NCI-H2081 (cell line): Measurements from ENCODE around the gene TIGAR.

Experiments
- DNase-seq, 2 experiments: peaks; one replicate each; lab custom pipeline; 2025; lab: John Stamatoyannopoulos, UW

TIGAR gene

GRCh38 chr12:4282892-4283511, 38.0 kb upstream of the TIGAR start:
- DNase-seq, result no peak

DNA sequence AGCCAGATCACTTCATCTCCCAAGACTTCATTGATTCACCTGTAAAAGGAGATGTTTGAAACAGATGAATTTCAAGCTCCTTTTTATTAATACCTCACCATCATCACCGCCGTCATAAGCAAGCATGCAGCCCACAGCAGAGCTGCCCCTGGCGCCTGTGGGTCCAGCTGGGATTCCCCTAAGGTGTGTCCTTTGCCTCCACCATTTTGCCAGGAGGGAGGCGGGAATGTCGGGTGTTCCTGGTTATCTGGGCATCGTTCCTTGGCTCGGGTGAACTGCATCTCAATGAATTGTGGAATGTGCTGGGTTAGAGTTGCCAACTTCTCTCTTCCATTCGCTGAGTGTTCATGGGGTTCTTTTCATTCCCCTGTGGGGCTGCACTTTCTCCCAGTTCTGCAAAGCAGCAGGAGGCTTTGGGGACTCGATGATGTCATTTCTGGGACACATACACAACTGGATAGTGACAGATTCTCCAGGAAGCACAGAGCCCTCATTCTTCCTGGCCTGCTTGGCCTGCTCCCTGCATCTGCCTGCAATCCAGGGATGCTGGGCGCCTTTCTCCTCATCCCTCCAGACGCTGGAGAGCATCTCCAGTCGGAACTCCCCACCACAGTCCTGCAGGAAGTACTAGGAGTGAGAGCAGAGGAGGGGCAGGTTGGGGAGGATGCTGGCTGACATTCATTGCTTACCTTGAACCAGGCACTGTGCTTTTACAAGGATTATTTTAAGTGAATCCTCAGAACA, 37.3 kb upstream of the TIGAR start:
- DNase-seq, result no peak

GRCh38 chr12:4284306-4284705, 36.7 kb upstream of the TIGAR start:
- DNase-seq, result no peak

DNA sequence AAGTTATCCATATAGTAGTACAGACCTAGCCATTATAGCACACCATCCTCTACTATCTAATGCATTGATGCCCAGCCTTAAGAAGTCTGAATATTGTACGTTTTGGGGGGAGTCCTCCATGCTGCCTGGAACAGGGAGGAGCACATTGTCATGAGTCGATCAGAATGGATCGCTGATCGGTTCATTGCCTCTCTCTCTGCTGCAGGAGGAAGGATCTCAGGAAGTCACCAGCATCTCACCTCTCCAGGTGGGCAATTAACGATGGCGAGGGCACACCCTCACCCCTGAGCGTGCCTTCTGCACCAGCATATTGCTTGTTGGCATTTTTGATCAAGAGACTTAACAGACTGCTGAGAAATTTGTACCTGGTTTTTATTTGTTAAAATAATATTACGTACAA, 35.9 kb upstream of the TIGAR start:
- DNase-seq, result no peak

- no peak for DNase-seq
These were observed 34.8 kb upstream of the TIGAR start for GRCh38 chr12:4286228-4286627.

DNA sequence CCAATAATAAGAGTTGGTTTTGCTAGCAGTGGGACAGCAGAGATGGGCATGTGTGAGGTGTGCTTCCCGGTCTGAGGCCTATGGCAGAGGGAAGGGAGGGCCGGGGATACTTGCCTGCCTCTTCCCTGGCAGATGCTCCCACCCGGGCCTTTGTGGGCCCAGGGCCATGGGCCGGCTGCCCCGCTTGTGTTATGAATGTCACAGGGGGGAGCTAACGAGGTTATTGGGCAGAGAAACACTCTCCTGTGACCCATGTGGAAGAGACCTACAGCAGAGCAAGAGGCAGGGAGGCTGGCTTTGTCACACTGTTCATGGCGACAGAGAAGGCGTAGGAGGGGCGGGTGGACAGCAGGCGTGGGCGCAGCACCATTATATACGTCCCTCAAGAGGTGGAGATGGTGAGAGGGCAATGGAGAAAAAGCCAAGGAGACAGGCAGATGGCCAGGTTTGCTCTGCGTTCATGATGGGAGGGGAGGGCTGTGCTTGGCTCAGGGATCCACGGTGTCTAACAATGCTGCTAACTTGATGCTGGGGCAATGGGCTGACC, 34.2 kb upstream of the TIGAR start:
- DNase-seq, result no peak

- DNase-seq, result no peak
These were observed 33.4 kb upstream of the TIGAR start for GRCh38 chr12:4287325-4288211.

DNA sequence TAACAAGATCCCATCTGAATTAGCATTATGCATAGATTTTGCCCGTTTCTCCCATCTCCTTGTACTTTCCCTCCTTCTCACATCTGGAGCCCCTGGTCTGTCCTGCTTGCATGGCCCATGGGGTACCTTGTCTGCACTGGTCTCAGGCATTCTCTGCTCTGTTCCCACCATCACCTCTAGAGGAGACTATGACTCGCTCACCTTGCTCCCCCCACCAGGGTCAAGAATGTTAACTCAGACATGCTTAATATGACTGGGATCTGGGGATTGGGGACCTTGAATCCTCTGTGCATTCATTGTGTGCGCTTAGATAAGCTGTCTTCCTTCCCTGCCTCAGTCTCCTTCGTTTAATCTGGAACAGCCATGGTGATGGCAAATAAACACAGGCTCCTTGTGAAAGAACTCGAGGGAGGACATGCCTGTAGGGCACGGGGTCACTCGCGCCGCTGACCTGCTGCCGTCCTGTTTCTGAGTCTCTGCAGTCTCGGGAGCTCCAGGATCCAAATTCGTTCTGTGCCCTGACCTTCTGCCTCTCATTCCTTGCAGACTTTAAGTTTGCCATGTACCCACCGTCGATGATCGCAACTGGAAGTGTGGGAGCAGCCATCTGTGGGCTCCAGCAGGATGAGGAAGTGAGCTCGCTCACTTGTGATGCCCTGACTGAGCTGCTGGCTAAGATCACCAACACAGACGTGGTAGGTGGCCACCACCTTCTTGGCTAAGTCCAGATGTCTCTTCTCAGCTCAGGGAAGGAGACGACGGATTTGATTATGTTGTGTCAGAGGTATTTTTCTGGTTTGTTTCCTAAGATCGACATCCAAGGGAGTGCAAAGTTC, 32.5 kb upstream of the TIGAR start:
- DNase-seq, result no peak

DNA sequence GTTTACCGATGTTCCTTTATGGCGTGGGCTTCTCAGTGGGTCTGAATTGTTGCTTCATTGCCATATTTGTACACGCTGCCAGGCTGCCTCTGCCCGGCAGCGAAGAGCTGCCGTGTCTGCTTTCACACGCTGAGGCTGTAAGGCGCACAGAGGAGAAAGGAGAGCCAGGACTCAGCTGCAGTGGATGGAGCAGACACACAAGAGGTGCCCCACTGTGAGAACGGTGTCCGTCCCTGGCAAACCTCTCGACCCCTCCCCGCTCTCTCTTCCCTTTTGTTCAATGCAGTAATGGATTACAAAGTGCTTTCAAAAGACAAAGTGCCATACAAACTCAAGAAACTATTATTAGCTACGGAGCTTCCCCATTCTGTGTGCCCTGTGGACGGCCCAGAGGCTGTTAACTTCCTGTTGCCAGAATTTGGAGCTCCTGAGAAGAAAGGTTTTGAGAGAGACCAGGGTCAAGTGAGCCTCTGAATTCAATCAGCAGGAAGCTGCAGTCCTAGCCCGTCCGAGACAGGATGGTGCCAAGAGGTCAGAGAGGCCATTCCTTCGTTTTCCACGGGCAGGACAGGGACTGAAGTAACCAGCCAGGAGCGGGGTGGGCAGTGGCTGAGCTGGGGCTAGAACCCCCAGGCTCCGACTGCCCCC, 31.7 kb upstream of the TIGAR start:
- no peak for DNase-seq

DNA sequence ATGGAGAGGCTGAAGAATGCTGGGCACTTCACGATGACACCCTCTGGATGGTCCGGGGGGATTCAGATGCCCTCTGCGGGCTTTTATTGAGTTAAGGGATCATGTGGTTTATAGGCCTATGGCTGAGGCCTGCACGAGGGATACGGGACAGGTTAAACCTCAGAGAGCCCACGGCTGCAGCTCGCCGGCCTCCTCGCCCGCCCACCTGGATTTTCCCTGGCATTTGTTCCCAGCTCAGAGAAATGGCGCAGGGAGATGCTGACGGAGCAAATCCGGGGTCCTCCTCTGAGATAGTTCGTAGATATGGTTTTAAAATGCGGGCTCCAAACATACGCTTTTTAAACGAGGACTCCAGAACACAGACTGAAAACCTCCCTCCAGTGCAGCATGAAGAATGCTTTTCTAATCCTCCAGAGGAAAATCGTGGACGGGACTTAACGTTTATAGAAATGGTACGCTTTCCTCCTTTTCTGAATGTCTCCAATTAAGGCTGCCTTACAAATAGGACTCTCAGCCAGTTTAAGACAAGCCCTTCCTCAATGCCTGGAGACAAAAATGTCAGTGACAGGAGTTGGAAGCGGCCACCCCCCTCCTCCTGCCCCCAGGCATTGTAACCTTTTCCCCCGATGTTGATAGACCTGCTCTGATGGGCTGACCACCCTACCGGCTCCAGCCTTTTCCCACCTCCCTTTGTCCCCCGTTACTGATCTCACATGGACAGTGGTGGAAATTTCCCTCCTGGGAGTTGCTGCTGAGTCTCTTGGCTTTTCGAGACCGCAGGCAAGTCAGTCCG, 30.8 kb upstream of the TIGAR start:
- no peak for DNase-seq

- no peak for DNase-seq
These were observed 28.5 kb upstream of the TIGAR start for GRCh38 chr12:4292341-4293073.

GRCh38 chr12:4293299-4293965, 27.6 kb upstream of the TIGAR start:
- no peak for DNase-seq

DNA sequence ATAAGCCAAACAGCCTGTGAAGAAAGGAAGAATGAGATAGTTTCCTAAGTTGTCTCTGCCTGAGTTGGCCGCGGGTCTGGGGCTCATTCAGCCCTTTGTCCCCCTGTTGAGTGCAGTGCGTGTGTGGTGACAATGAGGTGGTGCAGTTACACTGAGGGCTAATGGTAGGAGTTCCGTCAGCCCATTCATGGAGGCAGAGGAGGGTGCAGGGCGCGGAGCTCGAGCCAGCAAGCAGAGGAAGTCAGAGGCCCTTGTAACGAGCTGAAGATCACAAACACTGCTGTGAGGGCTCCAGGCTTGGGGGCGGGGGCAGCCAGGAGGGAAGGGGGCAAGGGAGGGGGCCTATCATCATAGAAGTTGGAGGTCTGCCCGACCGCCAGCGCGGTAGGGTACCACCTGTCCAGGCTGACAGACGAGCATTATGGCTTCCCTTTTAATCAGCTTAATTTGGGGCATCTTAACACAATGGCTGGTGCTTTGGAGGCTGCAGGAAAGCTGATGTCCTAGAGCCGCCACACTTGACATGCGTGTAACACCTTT, 27.0 kb upstream of the TIGAR start:
- DNase-seq, result no peak

DNA sequence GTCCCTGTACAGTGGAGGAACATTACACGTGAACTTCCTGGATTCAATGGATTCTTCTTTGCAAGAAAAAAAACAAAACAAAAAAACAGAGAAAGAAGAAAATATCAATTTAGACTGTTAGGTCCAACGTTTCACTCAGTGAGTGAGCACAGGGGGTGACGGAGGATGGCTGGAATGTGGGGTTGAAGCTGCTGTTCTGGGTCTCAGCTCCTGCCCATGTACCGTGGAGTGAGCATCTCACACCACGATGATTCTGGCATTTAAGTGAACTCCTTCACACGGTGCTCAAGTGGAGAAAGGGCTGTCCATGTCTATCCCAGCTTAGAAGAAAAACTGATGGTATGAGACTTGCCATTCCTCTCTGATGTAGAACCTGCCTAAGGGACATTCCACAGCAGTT, 24.3 kb upstream of the TIGAR start:
- no peak for DNase-seq

DNA sequence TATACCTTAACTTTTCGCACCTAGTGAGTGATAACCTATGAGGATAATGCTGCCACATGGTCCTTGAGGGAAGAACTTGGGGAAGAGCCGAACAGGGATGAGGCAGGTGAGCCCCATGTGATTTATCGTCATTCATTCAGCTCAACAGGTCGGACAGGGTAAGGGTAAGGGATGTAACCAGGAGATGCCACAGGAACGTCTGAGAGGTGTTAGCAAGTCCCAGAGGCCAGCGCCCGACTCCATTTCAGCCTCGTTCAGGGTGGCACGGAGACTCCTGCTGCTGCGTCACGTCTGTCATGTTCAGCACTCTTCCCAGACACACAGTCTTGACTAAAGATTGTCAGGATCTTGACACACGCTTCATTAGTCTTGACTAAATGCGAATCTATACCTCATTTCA, 23.4 kb upstream of the TIGAR start:
- DNase-seq, result no peak

- DNase-seq, result no peak
These were observed 20.1 kb upstream of the TIGAR start for GRCh38 chr12:4300883-4301282.

GRCh38 chr12:4301932-4302501, 19.0 kb upstream of the TIGAR start:
- DNase-seq, result no peak

DNA sequence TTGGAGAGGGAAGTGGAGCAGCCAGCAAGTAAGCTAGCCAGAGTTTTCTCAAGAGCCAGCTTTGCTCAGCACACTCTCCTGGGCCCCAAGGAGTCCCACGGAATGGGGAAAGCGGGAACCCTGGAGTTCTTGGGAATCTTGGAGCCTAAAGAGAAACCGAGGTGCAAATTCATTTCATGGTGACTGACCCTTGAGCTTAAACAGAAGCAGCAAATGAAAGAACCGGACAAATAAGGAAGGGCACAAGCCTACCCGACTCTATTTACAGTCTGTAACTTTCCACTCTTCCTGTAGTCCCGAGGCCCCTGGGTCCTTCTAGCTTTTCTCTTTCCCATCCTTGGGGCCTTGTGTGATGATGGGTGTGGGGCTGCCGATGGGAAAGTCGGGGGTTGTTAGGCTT, 18.1 kb upstream of the TIGAR start:
- DNase-seq, result no peak
